ENCODE data around the gene MYO1D. TPM values are rescaled to one million over a fixed set of nuclear protein-coding genes. Genes with fewer than 3 reads are reported as not detected.

Gene MYO1D
- total RNA-seq, 2 donors from 2014 or later: 21.4 to 48.3 TPM

GRCh38 chr17:32496395-32497073 is 380.4 kb downstream of the MYO1D start:
- ATAC-seq (no peak), DNase-seq (no peak)
- TF ChIP-seq, protein P1, sequence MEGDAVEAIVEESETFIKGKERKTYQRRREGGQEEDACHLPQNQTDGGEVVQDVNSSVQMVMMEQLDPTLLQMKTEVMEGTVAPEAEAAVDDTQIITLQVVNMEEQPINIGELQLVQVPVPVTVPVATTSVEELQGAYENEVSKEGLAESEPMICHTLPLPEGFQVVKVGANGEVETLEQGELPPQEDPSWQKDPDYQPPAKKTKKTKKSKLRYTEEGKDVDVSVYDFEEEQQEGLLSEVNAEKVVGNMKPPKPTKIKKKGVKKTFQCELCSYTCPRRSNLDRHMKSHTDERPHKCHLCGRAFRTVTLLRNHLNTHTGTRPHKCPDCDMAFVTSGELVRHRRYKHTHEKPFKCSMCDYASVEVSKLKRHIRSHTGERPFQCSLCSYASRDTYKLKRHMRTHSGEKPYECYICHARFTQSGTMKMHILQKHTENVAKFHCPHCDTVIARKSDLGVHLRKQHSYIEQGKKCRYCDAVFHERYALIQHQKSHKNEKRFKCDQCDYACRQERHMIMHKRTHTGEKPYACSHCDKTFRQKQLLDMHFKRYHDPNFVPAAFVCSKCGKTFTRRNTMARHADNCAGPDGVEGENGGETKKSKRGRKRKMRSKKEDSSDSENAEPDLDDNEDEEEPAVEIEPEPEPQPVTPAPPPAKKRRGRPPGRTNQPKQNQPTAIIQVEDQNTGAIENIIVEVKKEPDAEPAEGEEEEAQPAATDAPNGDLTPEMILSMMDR (IDR thresholded peaks at IDR 0.05): no peak
- no peak for TF ChIP-seq POLR2A (IDR thresholded peaks at IDR 0.05)
- H3K4me1 ChIP-seq: peaks cover 5% of the 10 kb centered on the region
- no peaks in the 10 kb centered on the region for H3K27me3 ChIP-seq
- no peak overlapping the region for H3K27ac ChIP-seq
- no peaks in the 10 kb centered on the region for H3K9me3 ChIP-seq
- H3K4me3 ChIP-seq: no peak overlapping the region
- H3K36me3 ChIP-seq (replicated peaks in 1 of 2; ENCODE audit: insufficient read depth in 1 of 2, low read depth in 2 of 2): no peaks in the 10 kb centered on the region
- WGBS, 2 donors: 75 to 86% methylated on average over 10 to 16 of the region's 16 CpGs
- intact Hi-C loops (cut with DNase I): loop anchor here (10.0 kb wide), 1 partner anchor 248 kb away; no protein-coding TSS in a partner anchor

- H3K4me1 ChIP-seq: peaks cover 5% of the 10 kb centered on the region
- DNase-seq: peak in 2 of 4 donors; percentile 31 to 41
- no peaks in the 10 kb centered on the region for H3K36me3 ChIP-seq (replicated peaks in 1 of 2; ENCODE audit: insufficient read depth in 1 of 2, low read depth in 2 of 2)
- no peaks in the 10 kb centered on the region for H3K27me3 ChIP-seq
- no peak for TF ChIP-seq POLR2A (IDR thresholded peaks at IDR 0.05)
- TF ChIP-seq, protein P1 (IDR thresholded peaks at IDR 0.05): no peak
- peak; percentile 29 for ATAC-seq
- 62 to 67% methylated on average over 8 to 43 of the region's 45 CpGs for WGBS, 2 donors
- intact Hi-C loops (cut with DNase I): loop anchor here (10.0 kb wide), 1 partner anchor 249 kb away; no protein-coding TSS in a partner anchor
- H3K4me3 ChIP-seq: no peak overlapping the region
- H3K27ac ChIP-seq: no peak overlapping the region
- H3K9me3 ChIP-seq: no peaks in the 10 kb centered on the region
Observed at GRCh38 chr17:32495359-32496231, 381.3 kb downstream of the MYO1D start.

DNA sequence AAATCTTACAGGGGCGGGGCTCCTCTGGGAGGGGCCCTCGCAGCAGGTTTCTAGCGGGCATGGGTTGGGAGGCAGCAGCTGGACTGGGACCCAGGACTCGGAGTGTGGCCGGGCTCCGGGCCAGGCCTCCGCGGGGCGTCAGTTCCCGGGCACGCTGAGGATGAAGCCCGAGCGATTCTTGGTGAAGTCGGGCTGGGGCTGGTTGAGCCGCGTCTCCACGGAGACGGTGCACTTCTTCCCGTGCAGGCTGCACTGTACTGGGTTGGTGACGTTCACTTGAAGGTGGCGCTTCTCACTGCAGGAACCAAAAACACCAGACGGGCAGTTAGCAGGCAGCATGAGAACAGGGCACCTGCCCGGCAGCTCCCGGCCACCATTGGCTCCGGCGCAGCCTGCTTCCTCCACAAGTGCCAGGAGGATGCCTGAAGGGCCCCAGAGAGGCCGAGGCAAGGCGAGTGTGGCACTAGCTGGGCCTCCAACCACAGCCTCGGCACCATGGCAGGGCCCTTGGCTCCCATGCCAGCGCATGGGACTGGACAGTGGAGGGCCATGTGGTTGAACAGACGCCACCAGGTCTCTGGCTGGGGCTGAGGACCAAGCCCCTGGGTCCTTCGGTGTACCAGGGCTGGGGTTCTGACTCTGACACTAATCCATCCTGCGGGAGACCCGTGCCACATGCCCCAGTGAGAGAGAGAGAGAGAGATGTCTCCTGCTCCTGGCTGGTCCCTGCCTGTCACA is 382.1 kb downstream of the MYO1D start:
- WGBS, 2 donors: 84 to 90% methylated on average over 19 to 34 of the region's 34 CpGs
- DNase-seq: no peak
- no peaks in the 10 kb centered on the region for H3K36me3 ChIP-seq (replicated peaks in 1 of 2; ENCODE audit: insufficient read depth in 1 of 2, low read depth in 2 of 2)
- no peak for ATAC-seq
- TF ChIP-seq POLR2A (IDR thresholded peaks at IDR 0.05): no peak
- TF ChIP-seq, protein P1 (IDR thresholded peaks at IDR 0.05): no peak
- no peaks in the 10 kb centered on the region for H3K27me3 ChIP-seq
- intact Hi-C loops (cut with DNase I): loop anchor here (10.0 kb wide), 1 partner anchor 250 kb away; no protein-coding TSS in a partner anchor
- H3K4me1 ChIP-seq: peaks cover 6% of the 10 kb centered on the region
- no peak overlapping the region for H3K4me3 ChIP-seq
- no peaks in the 10 kb centered on the region for H3K9me3 ChIP-seq
- H3K27ac ChIP-seq: no peak overlapping the region

GRCh38 chr17:32493976-32494513 is 382.9 kb downstream of the MYO1D start:
- peaks cover 14% of the 10 kb centered on the region for H3K4me1 ChIP-seq
- intact Hi-C loops (cut with DNase I): loop anchor here (10.0 kb wide), 1 partner anchor 251 kb away; no protein-coding TSS in a partner anchor
- no peaks in the 10 kb centered on the region for H3K36me3 ChIP-seq (replicated peaks in 1 of 2; ENCODE audit: insufficient read depth in 1 of 2, low read depth in 2 of 2)
- ATAC-seq: no peak
- TF ChIP-seq, protein P1 (IDR thresholded peaks at IDR 0.05): no peak
- no peak for TF ChIP-seq POLR2A (IDR thresholded peaks at IDR 0.05)
- 87 to 94% methylated on average over 5 to 11 of the region's 11 CpGs for WGBS, 2 donors
- H3K4me3 ChIP-seq: no peak overlapping the region
- DNase-seq: no peak
- H3K27me3 ChIP-seq: no peaks in the 10 kb centered on the region
- no peaks in the 10 kb centered on the region for H3K9me3 ChIP-seq
- H3K27ac ChIP-seq: no peak overlapping the region

All from body of pancreas (tissue), 4 donors.